Prostate gland (tissue), 2 donors: Measurements from ENCODE around the gene ASIC4.

Source experiments
- CTCF ChIP-seq, 4 experiments: fragments of 200-600 bp in 2 of 4; fragments of 450-650 bp in 2 of 4; sonication (generic) in 2 of 4; IDR thresholded peaks; 1 replicate in 3 of 4; 2 replicates in 1 of 4; pipeline ENCODE4 v1.5.1; 2016 to 2019; ENCODE audit warnings: antibody characterized with exemption in 4 of 4, mild to moderate bottlenecking in 2 of 4, moderate library complexity in 2 of 4
- POLR2A ChIP-seq: fragments of 450-650 bp; IDR thresholded peaks from one replicate; pipeline ENCODE4 v1.6.1; 2016; ENCODE audit warnings: antibody characterized with exemption, mild to moderate bottlenecking
- POLR2AphosphoS5 ChIP-seq: sonication (generic); formaldehyde crosslinking; IDR thresholded peaks from one replicate; pipeline ENCODE4 v1.6.1; 2017; ENCODE audit warnings: antibody characterized with exemption

GRCh38 chr2:219539926-219540678 lies 25.8 kb downstream of the ASIC4 start:
- TF ChIP-seq CTCF (IDR thresholded peaks at IDR 0.05) (no peak), POLR2A (no peak), POLR2AphosphoS5 (no peak)
